ENCODE measurements around the gene TCOF1.

DNA sequence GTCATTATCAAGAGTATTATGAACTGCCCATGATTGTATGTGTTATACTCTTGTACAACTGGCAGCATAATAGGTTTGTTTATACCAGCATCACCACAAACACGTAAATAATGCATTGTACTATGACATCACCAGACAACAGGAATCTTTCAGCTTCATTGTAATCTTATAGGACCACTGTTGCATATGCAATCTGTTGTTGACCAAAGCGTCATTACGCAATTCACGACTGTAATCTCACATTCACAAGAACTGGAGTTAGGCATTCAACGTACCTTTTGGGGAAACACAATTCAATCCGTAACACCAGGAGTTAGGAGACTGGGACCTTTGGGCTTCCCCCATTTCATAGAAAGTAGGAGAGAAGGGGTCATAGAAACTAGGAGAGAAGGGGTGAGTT, 34.4 kb upstream of the TCOF1 start:
- TF ChIP-seq CTCF (IDR thresholded peaks at IDR 0.05; ENCODE audit: borderline replicate concordance, extremely low read depth, low read length, poor library complexity, severe bottlenecking) (no peak), EZH2 (IDR thresholded peaks at IDR 0.05; ENCODE audit: borderline replicate concordance, low read depth, low read length, severe bottlenecking) (no peak)

All from DND-41 (cell line).